ENCODE data around the gene GFI1B. TPM values are rescaled to one million over a fixed set of nuclear protein-coding genes. Genes with fewer than 3 reads are reported as not detected.

The GFI1B gene
- total and polyA plus RNA-seq, 10 of the 15 experiments (the other 5 are each of a cell fraction or from before 2014, with no cell fraction given): 0.04 to 0.11 (median 0.05) TPM; not detected in 7

GRCh38 chr9:133023117-133023890 is 44.8 kb downstream of the GFI1B start:
- no peaks in the 10 kb centered on the region for H3K27me3 ChIP-seq (replicated peaks in 1 of 2; ENCODE audit: control insufficient read depth in 2 of 2, insufficient read depth in 2 of 2, low read length in 1 of 2)
- peak overlapping the region; percentile 25 for H2AFZ ChIP-seq (ENCODE audit: control insufficient read depth, low read depth, low read length)
- H3K36me3 ChIP-seq (ENCODE audit: control insufficient read depth in 2 of 2, insufficient read depth in 2 of 2, low read length in 1 of 2): no peaks in the 10 kb centered on the region
- WGBS (ENCODE audit: insufficient coverage, insufficient replicate concordance, low lambda C conversion rate, missing lambda C conversion rate): 66% methylated on average over 26 of the region's 26 CpGs
- CTCF ChIA-PET: interaction anchor here (1.0 to 3.9 kb wide), 15 partner anchors 9 to 163 kb away, joined by 3 to 52 read pairs (median 12); partner anchors contain the start of gene GTF3C5
- BruUV-seq (replicated peaks): no TSS peak
- TF ChIP-seq, protein P1, sequence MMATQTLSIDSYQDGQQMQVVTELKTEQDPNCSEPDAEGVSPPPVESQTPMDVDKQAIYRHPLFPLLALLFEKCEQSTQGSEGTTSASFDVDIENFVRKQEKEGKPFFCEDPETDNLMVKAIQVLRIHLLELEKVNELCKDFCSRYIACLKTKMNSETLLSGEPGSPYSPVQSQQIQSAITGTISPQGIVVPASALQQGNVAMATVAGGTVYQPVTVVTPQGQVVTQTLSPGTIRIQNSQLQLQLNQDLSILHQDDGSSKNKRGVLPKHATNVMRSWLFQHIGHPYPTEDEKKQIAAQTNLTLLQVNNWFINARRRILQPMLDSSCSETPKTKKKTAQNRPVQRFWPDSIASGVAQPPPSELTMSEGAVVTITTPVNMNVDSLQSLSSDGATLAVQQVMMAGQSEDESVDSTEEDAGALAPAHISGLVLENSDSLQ (IDR thresholded peaks at IDR 0.05): peak; percentile 75
- TF ChIP-seq, protein P2, sequence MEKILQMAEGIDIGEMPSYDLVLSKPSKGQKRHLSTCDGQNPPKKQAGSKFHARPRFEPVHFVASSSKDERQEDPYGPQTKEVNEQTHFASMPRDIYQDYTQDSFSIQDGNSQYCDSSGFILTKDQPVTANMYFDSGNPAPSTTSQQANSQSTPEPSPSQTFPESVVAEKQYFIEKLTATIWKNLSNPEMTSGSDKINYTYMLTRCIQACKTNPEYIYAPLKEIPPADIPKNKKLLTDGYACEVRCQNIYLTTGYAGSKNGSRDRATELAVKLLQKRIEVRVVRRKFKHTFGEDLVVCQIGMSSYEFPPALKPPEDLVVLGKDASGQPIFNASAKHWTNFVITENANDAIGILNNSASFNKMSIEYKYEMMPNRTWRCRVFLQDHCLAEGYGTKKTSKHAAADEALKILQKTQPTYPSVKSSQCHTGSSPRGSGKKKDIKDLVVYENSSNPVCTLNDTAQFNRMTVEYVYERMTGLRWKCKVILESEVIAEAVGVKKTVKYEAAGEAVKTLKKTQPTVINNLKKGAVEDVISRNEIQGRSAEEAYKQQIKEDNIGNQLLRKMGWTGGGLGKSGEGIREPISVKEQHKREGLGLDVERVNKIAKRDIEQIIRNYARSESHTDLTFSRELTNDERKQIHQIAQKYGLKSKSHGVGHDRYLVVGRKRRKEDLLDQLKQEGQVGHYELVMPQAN (conservative IDR thresholded peaks at IDR 0.05): no peak
- no peaks in the 10 kb centered on the region for H4K20me1 ChIP-seq (ENCODE audit: control insufficient read depth, insufficient read depth)
- H3K4me2 ChIP-seq (ENCODE audit: control insufficient read depth, insufficient read depth): peak overlapping the region; percentile 22
- peaks cover 11% of the 10 kb centered on the region for H3K4me1 ChIP-seq (ENCODE audit: control insufficient read depth, insufficient read depth, low read length)
- H3K27ac ChIP-seq (ENCODE audit: control insufficient read depth, insufficient read depth): no peak overlapping the region
- H3K4me3 ChIP-seq: no peak overlapping the region
- H3K9ac ChIP-seq (ENCODE audit: control insufficient read depth, insufficient read depth, low read length): no peak overlapping the region
- ATAC-seq (peak; percentile 75), DNase-seq (ENCODE audit: low read depth, low spot score) (peak; percentile 23), FAIRE-seq (no peak)
- RAD21 ChIA-PET (ENCODE audit: unreplicated experiment): interaction anchor here (0.9 to 2.5 kb wide), 3 partner anchors 121 to 126 kb away, joined by 5 to 11 read pairs (median 6); no protein-coding TSS in a partner anchor
- no peaks in the 10 kb centered on the region; the same call in 2 of the 3 replicates for H3K9me3 ChIP-seq (replicated peaks; ENCODE audit: control insufficient read depth, insufficient read depth, low read length)
- H3K79me2 ChIP-seq (ENCODE audit: control insufficient read depth, insufficient read depth, low read length): no peaks in the 10 kb centered on the region
- in situ Hi-C loops (cut with MboI) (no loop called here), intact Hi-C loops (cut with micrococcal nuclease; ENCODE audit: unreplicated experiment) (loop anchor here (5.0 to 10.0 kb wide), 2 partner anchors 124 to 461 kb away; no protein-coding TSS in a partner anchor)
- POLR2A ChIA-PET: no interaction called here
- SMC1A ChIA-PET (ENCODE audit: uncharacterized antibody, unreplicated experiment): interaction anchor here (0.6 to 4.4 kb wide), 5 partner anchors 10 to 124 kb away, joined by 3 to 31 read pairs (median 4); partner anchors contain the start of gene GTF3C5

All from GM12878 (cell line).